ENCODE results near the gene TBC1D22A. TPM values are rescaled to one million over a fixed set of nuclear protein-coding genes. Genes with fewer than 3 reads are reported as not detected.

Gene TBC1D22A
- total RNA-seq, 1 donor from 2014 or later, result 41.0 TPM

DNA sequence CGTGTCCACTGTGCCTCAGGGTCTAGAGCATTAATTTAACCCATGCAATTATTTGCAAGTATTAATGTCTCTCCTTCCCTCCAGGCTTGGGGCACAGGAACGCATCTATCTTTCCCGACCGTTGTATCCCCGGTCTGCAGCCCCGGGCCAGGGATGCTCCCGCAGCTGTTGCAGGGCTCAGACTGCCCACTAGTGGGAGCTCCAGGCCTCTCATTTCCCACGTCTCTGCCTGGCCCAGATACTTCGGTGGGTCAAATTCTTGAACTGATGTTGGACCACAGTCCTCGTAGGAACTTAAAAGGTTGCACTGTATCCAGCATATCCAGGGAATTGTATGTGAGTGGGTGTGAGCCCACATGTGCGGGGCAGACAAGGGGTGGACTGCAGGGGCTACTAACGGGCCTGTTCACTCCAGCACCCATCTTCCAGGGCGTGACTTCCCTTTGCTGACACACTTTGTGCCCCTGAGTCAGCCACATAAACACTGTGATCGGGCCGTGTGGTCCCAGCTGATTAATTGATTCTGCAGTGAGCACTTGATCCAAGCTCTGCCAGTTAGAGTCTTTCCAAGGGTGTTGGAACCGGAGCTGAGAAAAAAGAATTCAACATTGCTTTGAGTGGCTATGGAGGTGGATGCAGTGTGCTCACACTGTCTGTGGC, 451.3 kb downstream of the TBC1D22A start:
- Mint-ChIP-seq H3K9me3 (peaks cover 5% of the 10 kb centered on the region), H3K4me1 (no peaks in the 10 kb centered on the region), H3K4me3 (no peak overlapping the region), H3K36me3 (ENCODE audit: low read depth) (no peaks in the 10 kb centered on the region), H3K27ac (peak overlapping the region; percentile 17), H3K27me3 (no peaks in the 10 kb centered on the region)
- intact Hi-C loops (cut with micrococcal nuclease), result no loop called here
- peak; percentile 82 for DNase-seq

DNA sequence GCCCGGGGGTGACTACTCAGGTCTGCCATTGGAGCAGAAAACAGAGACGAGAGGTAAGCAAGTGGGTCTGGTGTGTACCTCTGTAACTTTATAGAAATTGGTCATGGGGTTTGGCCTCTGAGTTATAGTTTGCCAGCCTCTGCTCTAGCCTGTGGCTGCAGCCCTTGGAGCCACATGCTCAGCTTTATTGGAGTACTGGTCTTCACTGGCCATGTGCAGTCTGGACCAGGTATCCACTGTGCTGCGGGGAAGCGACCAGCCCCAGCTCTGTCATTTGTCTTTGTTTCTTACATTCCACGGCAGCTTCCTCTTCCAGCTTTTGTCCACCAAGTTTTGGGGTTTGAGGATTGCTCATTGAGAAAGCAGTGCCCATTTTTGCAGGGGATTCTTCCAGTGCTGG, 453.4 kb downstream of the TBC1D22A start:
- intact Hi-C loops (cut with micrococcal nuclease), result no loop called here
- Mint-ChIP-seq H3K27me3 (no peaks in the 10 kb centered on the region), H3K36me3 (ENCODE audit: low read depth) (no peaks in the 10 kb centered on the region), H3K9me3 (peaks cover 10% of the 10 kb centered on the region), H3K27ac (no peak overlapping the region), H3K4me1 (no peaks in the 10 kb centered on the region), H3K4me3 (no peak overlapping the region)
- no peak for DNase-seq

DNA sequence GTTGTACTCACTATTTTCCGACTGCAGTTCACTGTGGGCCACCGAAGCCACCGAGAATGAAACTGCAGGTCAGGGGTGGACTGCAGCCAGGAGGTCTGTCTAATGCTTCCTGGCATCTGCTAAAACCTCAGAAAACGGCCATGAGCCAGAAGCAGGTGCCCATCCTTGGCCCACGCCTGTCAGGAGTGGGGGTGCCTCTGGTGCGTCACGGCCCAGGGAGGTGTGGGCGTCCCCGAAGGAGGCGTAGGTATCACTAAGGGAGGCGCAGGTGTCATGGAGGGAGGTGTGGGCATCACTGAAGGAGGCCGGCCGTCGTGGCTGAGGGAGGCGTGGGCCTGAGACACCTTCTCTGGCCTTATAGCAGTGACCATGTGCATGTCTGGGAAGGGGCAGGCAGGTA, 456.2 kb downstream of the TBC1D22A start:
- H3K4me1 Mint-ChIP-seq, result no peaks in the 10 kb centered on the region
- no peak overlapping the region for H3K4me3 Mint-ChIP-seq
- intact Hi-C loops (cut with micrococcal nuclease), result no loop called here
- DNase-seq, result peak; percentile 40
- H3K9me3 Mint-ChIP-seq, result peaks cover 5% of the 10 kb centered on the region
- H3K36me3 Mint-ChIP-seq (ENCODE audit: low read depth), result no peaks in the 10 kb centered on the region
- H3K27ac Mint-ChIP-seq, result no peak overlapping the region
- no peaks in the 10 kb centered on the region for H3K27me3 Mint-ChIP-seq

DNA sequence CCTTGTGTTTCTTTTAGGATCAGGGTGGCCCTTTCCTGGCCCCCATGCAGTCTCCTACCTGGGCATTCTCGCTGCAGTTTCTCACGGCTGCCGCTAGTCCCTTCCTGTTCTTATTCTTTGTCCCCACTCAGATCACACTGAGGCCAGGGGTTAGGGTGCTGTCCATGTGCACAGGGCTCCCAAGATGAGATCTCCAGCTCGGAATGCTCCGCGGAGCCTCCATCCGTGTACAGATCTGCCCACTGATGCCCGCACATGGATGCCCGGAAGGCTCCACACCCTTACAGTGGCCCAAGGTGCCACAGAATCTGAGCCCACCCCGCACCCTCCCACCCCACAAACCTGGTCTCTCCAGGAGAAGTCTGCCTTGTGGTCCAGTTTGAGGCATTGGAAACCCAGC, 457.3 kb downstream of the TBC1D22A start:
- Mint-ChIP-seq H3K4me3 (no peak overlapping the region), H3K36me3 (ENCODE audit: low read depth) (no peaks in the 10 kb centered on the region), H3K27me3 (no peaks in the 10 kb centered on the region), H3K9me3 (peaks cover 5% of the 10 kb centered on the region), H3K4me1 (no peaks in the 10 kb centered on the region), H3K27ac (no peak overlapping the region)
- intact Hi-C loops (cut with micrococcal nuclease), result no loop called here
- DNase-seq, result no peak

DNA sequence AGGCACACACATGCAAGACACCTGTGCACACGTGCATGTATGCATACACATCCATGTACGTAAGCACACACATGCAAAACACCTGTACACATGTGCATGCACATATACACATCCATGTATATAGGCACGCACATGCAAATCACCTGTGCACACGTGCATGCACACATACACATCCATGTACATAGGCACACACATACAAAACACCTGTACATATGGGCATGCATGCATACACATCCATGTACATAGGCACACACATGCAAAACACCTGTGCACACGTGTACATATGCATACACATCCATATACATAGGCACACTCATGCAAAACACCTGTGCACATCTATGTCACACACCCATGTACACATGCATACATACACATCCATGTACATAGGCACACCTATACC, 458.3 kb downstream of the TBC1D22A start:
- intact Hi-C loops (cut with micrococcal nuclease), result no loop called here
- no peaks in the 10 kb centered on the region for H3K4me1 Mint-ChIP-seq
- no peaks in the 10 kb centered on the region for H3K27me3 Mint-ChIP-seq
- peaks cover 5% of the 10 kb centered on the region for H3K9me3 Mint-ChIP-seq
- no peak overlapping the region for H3K4me3 Mint-ChIP-seq
- peak; percentile 30 for DNase-seq
- H3K36me3 Mint-ChIP-seq (ENCODE audit: low read depth), result no peaks in the 10 kb centered on the region
- no peak overlapping the region for H3K27ac Mint-ChIP-seq

DNA sequence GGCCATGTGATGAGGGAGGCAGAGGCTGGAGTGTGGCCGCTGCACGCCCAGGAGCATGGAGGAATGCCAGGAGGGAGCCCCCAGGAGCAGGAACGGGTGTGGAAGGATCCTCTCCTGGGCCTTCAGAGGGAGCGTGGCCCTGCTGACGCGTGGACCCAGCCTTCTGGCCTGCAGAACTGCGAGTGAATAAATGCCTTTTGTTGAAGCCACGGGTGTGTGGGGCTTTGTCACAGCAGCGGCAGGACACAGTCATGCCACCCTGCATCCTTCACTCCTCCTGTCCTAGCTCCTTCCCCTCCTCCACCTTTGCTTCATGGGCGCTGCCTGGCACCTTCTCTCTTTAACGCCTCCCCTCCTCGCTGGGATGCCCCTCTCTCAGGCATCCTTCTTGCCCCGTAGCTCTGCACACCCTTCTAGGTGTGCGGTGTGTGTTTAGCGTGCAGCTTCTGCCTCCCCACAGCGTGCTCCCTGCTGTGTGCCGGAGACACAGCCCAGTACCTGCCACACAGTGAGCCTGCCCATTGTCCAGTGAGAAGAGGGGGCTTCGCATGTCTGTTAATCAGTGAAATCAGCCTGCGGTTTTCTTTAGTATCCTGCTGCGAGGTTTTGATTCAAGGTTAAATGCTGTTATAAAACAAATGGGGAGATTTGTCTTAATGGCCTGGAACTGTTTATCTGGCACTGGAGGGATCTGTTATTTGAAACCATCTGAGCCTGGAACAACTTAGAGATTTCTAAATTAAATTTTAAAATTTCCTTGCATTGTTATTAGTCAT, 459.6 kb downstream of the TBC1D22A start:
- H3K4me1 Mint-ChIP-seq, result no peaks in the 10 kb centered on the region
- H3K27me3 Mint-ChIP-seq, result no peaks in the 10 kb centered on the region
- H3K27ac Mint-ChIP-seq, result no peak overlapping the region
- intact Hi-C loops (cut with micrococcal nuclease), result no loop called here
- DNase-seq, result peak; percentile 34
- peaks cover 5% of the 10 kb centered on the region for H3K9me3 Mint-ChIP-seq
- H3K4me3 Mint-ChIP-seq, result no peak overlapping the region
- H3K36me3 Mint-ChIP-seq (ENCODE audit: low read depth), result no peaks in the 10 kb centered on the region

Other genes starting within 250 kb of the TBC1D22A start
- 0.36 and 0.37 TPM in 2 replicates for gene CELSR1, start 225.0 kb upstream of the TBC1D22A start, total RNA-seq
- gene GRAMD4, start 142.3 kb upstream of the TBC1D22A start, total RNA-seq, result 63.8 and 66.1 TPM in 2 replicates
- 62.8 and 63.2 TPM in 2 replicates for gene CERK, start 24.4 kb upstream of the TBC1D22A start, total RNA-seq

All from activated CD4-positive, alpha-beta T cell treated with anti-CD3 and anti-CD28 coated beads, Interleukin-2, amount 10 ng/mL, durations not matched to agents 24 days and 14 days (primary cell).